Measurements from ENCODE around the gene BLOC1S6. TPM values are rescaled to one million over a fixed set of nuclear protein-coding genes. Genes with fewer than 3 reads are reported as not detected.

The BLOC1S6 gene
- total RNA-seq, 1 experiment from 2014 or later, result 77.1 TPM

Small RNA genes lying within 50 kb of the gene (small RNA-seq; reads per million reads assigned to genes)
- gene DPPA5P2, result not detected
- not detected for gene RF00019

Other genes with a start within 250 kb of the BLOC1S6 start
- 13.7 and 29.0 TPM in 2 replicates for gene GATM, start 208.8 kb upstream of the BLOC1S6 start, total RNA-seq (2014; rRNA removed; shearing (Covaris generic); ENCODE audit: low replicate concordance)
- not detected in 2 replicates for gene SLC30A4, start 64.6 kb upstream of the BLOC1S6 start, total RNA-seq (2014; rRNA removed; shearing (Covaris generic); ENCODE audit: low replicate concordance)
- 2.1 and 3.5 TPM in 2 replicates for gene SQOR, start 47.6 kb downstream of the BLOC1S6 start, total RNA-seq (2014; rRNA removed; shearing (Covaris generic); ENCODE audit: low replicate concordance)

Measured in Karpas-422 (cell line).